HG03520 (cell line): ENCODE measurements around the gene SLC9A9.
"Not testable (repeated sequence)": the region's sequence is repeated elsewhere in the genome, so short reads cannot be mapped to it uniquely, and the experiment has no call there.

ENCODE experiments used
- ATAC-seq: cut with Tn5 transposase; IDR thresholded peaks from one replicate; pipeline ENCODE4 v1.9.1; 2021; ENCODE audit warnings: mild to moderate bottlenecking, moderate library complexity; ENCODE audit not compliant: unreplicated experiment

Gene SLC9A9

GRCh38 chr3:143307613-143308183 lies 540.6 kb downstream of the SLC9A9 start:
- no peak for ATAC-seq

GRCh38 chr3:143306407-143306806 lies 541.9 kb downstream of the SLC9A9 start:
- no peak for ATAC-seq

GRCh38 chr3:143302638-143303171 lies 545.6 kb downstream of the SLC9A9 start:
- ATAC-seq: no peak

- no peak for ATAC-seq
These were observed 547.0 kb downstream of the SLC9A9 start for GRCh38 chr3:143301031-143301901.

- ATAC-seq: no peak
These were observed 549.3 kb downstream of the SLC9A9 start for GRCh38 chr3:143298886-143299535.

GRCh38 chr3:143298380-143298779 lies 549.9 kb downstream of the SLC9A9 start:
- ATAC-seq: no peak

- ATAC-seq: no peak
These were observed 552.8 kb downstream of the SLC9A9 start for GRCh38 chr3:143295201-143296080.

- ATAC-seq: peak; percentile 41
These were observed 554.1 kb downstream of the SLC9A9 start for GRCh38 chr3:143294188-143294587.

- ATAC-seq: no peak
These were observed 556.3 kb downstream of the SLC9A9 start for GRCh38 chr3:143291836-143292447.

GRCh38 chr3:143288944-143289343 lies 559.3 kb downstream of the SLC9A9 start:
- no peak for ATAC-seq

GRCh38 chr3:143287403-143287802 lies 560.9 kb downstream of the SLC9A9 start:
- ATAC-seq: no peak

GRCh38 chr3:143286392-143287010 lies 561.8 kb downstream of the SLC9A9 start:
- ATAC-seq: no peak

GRCh38 chr3:143283432-143284128 lies 564.7 kb downstream of the SLC9A9 start:
- ATAC-seq: no peak

- ATAC-seq: no peak
These were observed 567.3 kb downstream of the SLC9A9 start for GRCh38 chr3:143280984-143281383.

GRCh38 chr3:143279567-143279966 lies 568.7 kb downstream of the SLC9A9 start:
- ATAC-seq: not testable (repeated sequence)

GRCh38 chr3:143278721-143279120 lies 569.5 kb downstream of the SLC9A9 start:
- ATAC-seq: no peak

GRCh38 chr3:143277531-143277930 lies 570.7 kb downstream of the SLC9A9 start:
- no peak for ATAC-seq

- ATAC-seq: peak; percentile 88
These were observed 571.7 kb downstream of the SLC9A9 start for GRCh38 chr3:143276592-143276991.
